NB4 (cell line): ENCODE data around the gene BIN1.

Experiments
- DNase-seq: peaks from one replicate; pipeline ENCODE4 v3.0.0; 2010; ENCODE audit warnings: low read depth
- H3K4me3 ChIP-seq: one replicate; pipeline ENCODE4 v1.5.1; 2011; ENCODE audit warnings: mild to moderate bottlenecking, low read depth, low read length, moderate library complexity
- CTCF ChIP-seq: IDR thresholded peaks from one replicate; pipeline ENCODE4 v1.5.1; 2012; ENCODE audit warnings: low read depth, low read length
- MYC ChIP-seq: IDR thresholded peaks from 2 replicates; pipeline ENCODE4 v1.6.1; 2011; ENCODE audit warnings: low read depth, low read length
- POLR2A ChIP-seq: IDR thresholded peaks from 2 replicates; pipeline ENCODE4 v1.6.1; 2011; ENCODE audit warnings: mild to moderate bottlenecking; ENCODE audit not compliant: insufficient read length; ENCODE audit errors: extremely low read depth
- TF ChIP-seq, protein P1 (sequence below): IDR thresholded peaks from 2 replicates; pipeline ENCODE4 v1.6.1; 2011; ENCODE audit warnings: low read depth, low read length

The BIN1 gene

GRCh38 chr2:127058954-127059252 is 48.1 kb downstream of the BIN1 start:
- DNase-seq = no peak
- TF ChIP-seq POLR2A (no peak), CTCF (no peak), MYC (no peak)
- TF ChIP-seq, protein P1, sequence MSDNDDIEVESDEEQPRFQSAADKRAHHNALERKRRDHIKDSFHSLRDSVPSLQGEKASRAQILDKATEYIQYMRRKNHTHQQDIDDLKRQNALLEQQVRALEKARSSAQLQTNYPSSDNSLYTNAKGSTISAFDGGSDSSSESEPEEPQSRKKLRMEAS = no peak
- no peak overlapping the region for H3K4me3 ChIP-seq

DNA sequence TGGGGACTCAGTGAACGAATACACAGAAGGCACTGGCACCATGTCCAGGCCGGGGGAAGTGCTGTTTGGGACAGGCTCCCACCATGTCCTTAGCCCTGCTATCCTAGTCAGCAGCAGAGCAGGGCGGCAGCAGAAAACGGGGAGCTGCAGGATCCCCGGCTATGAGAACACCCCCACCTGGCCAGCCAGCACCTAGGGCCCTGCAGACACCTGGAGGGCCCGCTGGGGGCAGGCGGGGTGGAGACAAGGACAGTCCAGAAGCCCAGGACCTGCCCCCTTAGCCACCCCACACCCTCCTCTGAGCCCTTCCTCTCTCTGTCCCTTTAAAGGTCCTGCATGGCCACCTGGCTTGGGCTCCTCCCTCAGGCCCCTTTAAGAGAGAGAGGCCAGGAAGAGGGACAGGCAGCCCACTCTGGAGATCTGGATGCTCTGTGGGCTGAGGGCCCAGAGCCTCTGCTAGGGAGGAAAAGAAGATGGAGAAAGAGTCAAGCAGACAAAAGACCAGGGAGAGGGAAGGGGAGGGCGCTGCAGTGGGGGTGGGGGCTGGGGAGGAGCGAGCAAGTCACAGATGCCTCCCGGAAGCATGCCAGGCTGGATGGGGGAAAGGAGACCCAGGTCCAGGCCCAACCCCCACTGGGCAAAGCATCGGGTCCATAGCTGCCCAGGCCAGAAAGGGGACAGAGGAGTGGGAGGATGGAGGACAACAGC is 48.6 kb downstream of the BIN1 start:
- no peak overlapping the region for H3K4me3 ChIP-seq
- TF ChIP-seq CTCF (no peak), POLR2A (no peak), MYC (no peak)
- TF ChIP-seq, protein P1 = no peak
- DNase-seq = no peak

DNA sequence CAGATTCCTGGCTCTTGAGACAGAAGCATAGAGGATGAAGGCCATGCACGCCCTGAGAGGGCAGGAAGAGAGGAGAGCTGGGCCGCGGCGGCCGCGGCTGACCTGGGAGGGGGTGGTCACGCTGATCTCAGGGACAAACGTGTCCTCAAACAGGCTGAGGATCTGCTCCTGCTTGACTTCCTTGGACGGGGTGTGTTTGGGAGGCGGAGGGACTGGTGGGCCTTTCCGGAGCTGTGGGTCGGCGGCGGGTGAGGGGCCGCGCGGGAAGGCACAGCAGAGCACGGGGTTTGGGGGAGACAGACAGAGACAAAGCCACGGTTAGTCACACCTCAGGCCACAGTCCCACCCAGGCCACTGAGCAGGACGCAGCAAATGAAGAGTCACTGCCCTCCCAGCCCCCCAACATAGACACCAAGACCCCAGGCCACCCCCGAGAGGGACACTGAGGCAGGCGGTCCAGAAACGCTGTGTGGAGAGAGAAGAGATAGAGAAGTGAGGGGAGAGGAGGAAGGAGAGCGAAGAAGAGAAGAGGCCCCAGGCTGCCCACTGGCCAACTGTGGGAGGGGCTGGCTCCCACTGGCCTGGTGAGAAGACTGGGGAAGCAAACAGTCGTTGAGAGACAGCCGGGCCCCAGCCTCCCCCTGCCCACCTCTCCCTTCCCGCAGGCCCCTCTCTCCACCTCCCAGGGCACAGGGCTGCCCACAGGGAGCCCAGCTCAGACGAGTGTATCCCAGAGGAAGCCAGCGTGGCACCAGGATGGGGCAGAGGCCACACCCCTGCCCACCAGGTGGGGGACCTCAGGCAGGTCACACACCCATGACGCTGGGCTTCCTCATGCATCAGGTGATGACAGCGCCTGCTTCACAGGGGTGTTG is 49.3 kb downstream of the BIN1 start:
- no peak for DNase-seq
- H3K4me3 ChIP-seq = no peak overlapping the region
- no peak for TF ChIP-seq CTCF
- TF ChIP-seq POLR2A = no peak
- no peak for TF ChIP-seq MYC
- TF ChIP-seq, protein P1 = no peak

DNA sequence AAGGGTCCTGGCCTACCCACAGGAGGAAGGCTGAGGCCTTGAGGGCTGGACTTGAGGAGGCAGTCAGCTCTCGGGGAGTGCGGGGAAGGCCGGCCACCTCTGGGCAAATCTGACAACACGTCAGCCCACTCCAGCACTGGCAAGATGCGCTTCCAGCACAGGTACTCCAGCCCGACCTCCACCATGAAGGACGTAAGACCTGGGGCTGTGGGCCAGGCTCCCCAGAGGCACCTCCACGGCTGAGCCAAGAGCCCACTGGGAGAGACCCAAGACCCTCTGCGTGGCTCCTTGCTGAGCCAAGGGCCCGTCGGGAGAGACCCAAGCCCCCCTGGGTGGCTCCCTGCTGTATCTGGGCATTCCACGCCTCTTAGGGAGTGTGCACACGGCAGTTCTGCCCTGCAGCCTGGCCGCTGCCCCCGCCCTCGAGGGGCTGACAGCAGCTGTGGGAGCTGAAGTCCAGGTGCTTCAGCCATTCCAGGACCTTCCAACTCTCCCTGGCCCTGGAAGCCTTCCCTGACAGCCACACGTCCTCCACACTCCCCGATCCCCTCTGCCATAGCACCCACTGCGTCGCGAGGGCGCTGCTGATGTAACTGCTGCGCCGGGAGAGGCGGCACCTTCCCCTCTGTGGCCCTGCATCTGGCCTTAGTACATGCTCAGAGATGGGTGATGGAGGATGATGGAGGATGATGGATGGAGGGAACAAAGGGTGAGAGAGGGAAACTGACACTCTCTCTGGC is 50.2 kb downstream of the BIN1 start:
- TF ChIP-seq, protein P1 = no peak
- no peak for TF ChIP-seq CTCF
- no peak for TF ChIP-seq MYC
- no peak for TF ChIP-seq POLR2A
- no peak overlapping the region for H3K4me3 ChIP-seq
- DNase-seq = no peak

DNA sequence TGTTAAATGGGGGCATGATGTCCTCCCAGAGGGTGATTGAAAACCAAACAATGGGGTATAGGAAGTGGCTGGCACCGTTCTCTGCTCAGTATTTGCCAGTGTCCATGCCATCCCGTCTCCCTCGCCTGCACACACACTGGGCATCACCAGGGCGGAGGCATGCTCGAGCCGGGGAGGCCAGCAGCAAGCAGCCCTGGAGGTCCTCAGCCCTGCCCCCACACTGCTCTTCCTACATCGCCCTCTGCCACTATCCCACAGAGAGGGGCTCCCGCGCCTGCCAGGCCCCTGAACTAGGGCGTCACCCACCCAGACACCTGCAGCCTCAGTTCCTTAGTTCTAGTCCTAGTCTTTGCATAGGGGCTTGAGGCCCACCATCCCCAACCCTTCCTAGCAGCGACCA is 50.9 kb downstream of the BIN1 start:
- TF ChIP-seq MYC (no peak), POLR2A (no peak), CTCF (no peak)
- TF ChIP-seq, protein P1 = no peak
- no peak overlapping the region for H3K4me3 ChIP-seq
- DNase-seq = no peak
